GM15510 (cell line): ENCODE data around the gene PRKAG3.

Source experiments
- POLR2A ChIP-seq: IDR thresholded peaks from 3 replicates; pipeline ENCODE4 v1.6.1; 2011; ENCODE audit warnings: borderline replicate concordance; ENCODE audit not compliant: insufficient read length; ENCODE audit errors: extremely low read depth

Gene PRKAG3

GRCh38 chr2:218798767-218799504 lies 32.7 kb downstream of the PRKAG3 start:
- TF ChIP-seq POLR2A = no peak

GRCh38 chr2:218796691-218797090 lies 34.9 kb downstream of the PRKAG3 start:
- TF ChIP-seq POLR2A = no peak

GRCh38 chr2:218792433-218792832 lies 39.2 kb downstream of the PRKAG3 start:
- no peak for TF ChIP-seq POLR2A

- no peak for TF ChIP-seq POLR2A
Measured at GRCh38 chr2:218788529-218789255, 42.9 kb downstream of the PRKAG3 start.

- TF ChIP-seq POLR2A = no peak
Measured at GRCh38 chr2:218786133-218786532, 45.5 kb downstream of the PRKAG3 start.

- TF ChIP-seq POLR2A = no peak
Measured at GRCh38 chr2:218785103-218785502, 46.5 kb downstream of the PRKAG3 start.

GRCh38 chr2:218783688-218784087 lies 47.9 kb downstream of the PRKAG3 start:
- TF ChIP-seq POLR2A = no peak

GRCh38 chr2:218782528-218782844 lies 49.1 kb downstream of the PRKAG3 start:
- no peak for TF ChIP-seq POLR2A

- no peak for TF ChIP-seq POLR2A
Measured at GRCh38 chr2:218781691-218782527, 49.7 kb downstream of the PRKAG3 start, which contains the start of gene CYP27A1. Gene CYP27A1, plus strand, starts transcription at chr2:218782147. Its CDS starts 36 bp downstream, at chr2:218782183.

GRCh38 chr2:218780851-218781690 lies 50.5 kb downstream of the PRKAG3 start:
- TF ChIP-seq POLR2A = no peak

GRCh38 chr2:218780046-218780445 lies 51.6 kb downstream of the PRKAG3 start:
- no peak for TF ChIP-seq POLR2A

GRCh38 chr2:218777276-218777990 lies 54.2 kb downstream of the PRKAG3 start:
- TF ChIP-seq POLR2A = no peak

- no peak for TF ChIP-seq POLR2A
Measured at GRCh38 chr2:218776488-218776887, 55.1 kb downstream of the PRKAG3 start.

- TF ChIP-seq POLR2A = no peak
Measured at GRCh38 chr2:218773881-218774280, 57.7 kb downstream of the PRKAG3 start.
